NB4 (cell line): ENCODE results near the gene MEF2C.

Source experiments
- DNase-seq: peaks from one replicate; pipeline ENCODE4 v3.0.0; 2010; ENCODE audit warnings: low read depth
- H3K4me3 ChIP-seq: one replicate; pipeline ENCODE4 v1.5.1; 2011; ENCODE audit warnings: mild to moderate bottlenecking, low read depth, low read length, moderate library complexity
- MYC ChIP-seq: IDR thresholded peaks from 2 replicates; pipeline ENCODE4 v1.6.1; 2011; ENCODE audit warnings: low read depth, low read length
- POLR2A ChIP-seq: IDR thresholded peaks from 2 replicates; pipeline ENCODE4 v1.6.1; 2011; ENCODE audit warnings: mild to moderate bottlenecking; ENCODE audit not compliant: insufficient read length; ENCODE audit errors: extremely low read depth
- TF ChIP-seq, protein P1 (sequence below): IDR thresholded peaks from one replicate; pipeline ENCODE4 v1.5.1; 2012; ENCODE audit warnings: low read depth, low read length
- TF ChIP-seq, protein P2 (sequence below): IDR thresholded peaks from 2 replicates; pipeline ENCODE4 v1.6.1; 2011; ENCODE audit warnings: low read depth, low read length

The MEF2C gene

DNA sequence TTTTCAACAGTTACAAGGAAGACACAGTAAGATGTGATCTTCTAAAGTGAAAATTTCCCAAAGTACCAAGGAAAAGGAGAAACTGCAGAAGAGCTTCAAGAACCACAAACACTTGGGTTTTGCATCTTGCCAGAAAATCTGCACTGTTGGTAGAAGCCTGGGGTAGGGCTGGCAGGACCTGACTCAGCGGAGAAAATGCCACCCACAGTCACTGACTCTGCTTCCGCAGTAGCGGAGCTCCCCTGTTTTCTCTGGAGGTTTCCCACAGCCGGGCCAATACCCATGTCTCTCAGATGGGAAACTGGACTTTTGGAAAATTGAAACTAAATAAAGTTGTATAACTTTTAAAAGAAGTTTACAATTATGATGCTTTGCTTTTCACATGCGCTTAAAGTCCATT lies 104.2 kb downstream of the MEF2C start:
- no peak overlapping the region for H3K4me3 ChIP-seq
- DNase-seq = no peak
- TF ChIP-seq, protein P1, sequence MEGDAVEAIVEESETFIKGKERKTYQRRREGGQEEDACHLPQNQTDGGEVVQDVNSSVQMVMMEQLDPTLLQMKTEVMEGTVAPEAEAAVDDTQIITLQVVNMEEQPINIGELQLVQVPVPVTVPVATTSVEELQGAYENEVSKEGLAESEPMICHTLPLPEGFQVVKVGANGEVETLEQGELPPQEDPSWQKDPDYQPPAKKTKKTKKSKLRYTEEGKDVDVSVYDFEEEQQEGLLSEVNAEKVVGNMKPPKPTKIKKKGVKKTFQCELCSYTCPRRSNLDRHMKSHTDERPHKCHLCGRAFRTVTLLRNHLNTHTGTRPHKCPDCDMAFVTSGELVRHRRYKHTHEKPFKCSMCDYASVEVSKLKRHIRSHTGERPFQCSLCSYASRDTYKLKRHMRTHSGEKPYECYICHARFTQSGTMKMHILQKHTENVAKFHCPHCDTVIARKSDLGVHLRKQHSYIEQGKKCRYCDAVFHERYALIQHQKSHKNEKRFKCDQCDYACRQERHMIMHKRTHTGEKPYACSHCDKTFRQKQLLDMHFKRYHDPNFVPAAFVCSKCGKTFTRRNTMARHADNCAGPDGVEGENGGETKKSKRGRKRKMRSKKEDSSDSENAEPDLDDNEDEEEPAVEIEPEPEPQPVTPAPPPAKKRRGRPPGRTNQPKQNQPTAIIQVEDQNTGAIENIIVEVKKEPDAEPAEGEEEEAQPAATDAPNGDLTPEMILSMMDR = no peak
- TF ChIP-seq, protein P2, sequence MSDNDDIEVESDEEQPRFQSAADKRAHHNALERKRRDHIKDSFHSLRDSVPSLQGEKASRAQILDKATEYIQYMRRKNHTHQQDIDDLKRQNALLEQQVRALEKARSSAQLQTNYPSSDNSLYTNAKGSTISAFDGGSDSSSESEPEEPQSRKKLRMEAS = no peak
- TF ChIP-seq MYC (no peak), POLR2A (no peak)

DNA sequence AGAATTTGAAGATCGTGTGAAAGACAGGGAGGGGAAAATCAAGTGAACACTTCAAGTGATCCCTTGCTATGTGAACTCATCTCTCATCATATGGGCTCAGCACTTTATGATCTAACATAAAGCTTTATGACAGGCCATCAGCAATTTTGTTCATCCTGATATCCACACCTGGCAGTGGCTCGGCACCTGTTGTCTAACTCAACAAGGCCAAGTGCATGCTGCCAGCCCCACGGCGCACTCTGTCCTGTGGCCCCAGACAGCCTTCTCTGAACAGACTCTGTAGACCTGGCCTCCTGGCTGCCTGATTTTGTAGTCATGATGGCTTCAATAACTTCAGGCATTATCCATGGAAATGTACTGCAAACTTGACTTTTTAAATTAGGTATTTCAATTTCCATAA lies 106.3 kb downstream of the MEF2C start:
- no peak for DNase-seq
- H3K4me3 ChIP-seq = no peak overlapping the region
- TF ChIP-seq, protein P2 = no peak
- no peak for TF ChIP-seq POLR2A
- TF ChIP-seq MYC = no peak
- TF ChIP-seq, protein P1 = no peak

DNA sequence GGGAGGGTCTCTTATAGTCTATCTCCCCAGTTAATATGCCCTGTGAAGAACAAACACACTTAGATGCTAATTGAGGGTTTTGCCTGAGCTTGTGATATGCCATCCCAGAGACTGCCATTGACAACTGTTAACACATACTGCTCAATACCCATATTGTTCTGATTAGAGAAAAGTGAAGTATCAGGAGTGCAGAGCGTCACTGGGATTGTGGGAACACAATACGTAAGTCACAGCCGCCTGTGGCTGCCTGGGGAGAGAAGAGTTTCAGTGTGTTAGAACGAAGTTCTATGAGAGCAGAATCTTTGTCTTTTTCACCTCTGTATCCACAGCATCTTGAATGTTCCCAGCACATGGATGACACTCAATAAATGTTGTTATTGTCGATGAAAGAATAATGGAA lies 110.2 kb downstream of the MEF2C start:
- no peak for DNase-seq
- no peak for TF ChIP-seq MYC
- no peak for TF ChIP-seq POLR2A
- TF ChIP-seq, protein P2 = no peak
- TF ChIP-seq, protein P1 = no peak
- no peak overlapping the region for H3K4me3 ChIP-seq

DNA sequence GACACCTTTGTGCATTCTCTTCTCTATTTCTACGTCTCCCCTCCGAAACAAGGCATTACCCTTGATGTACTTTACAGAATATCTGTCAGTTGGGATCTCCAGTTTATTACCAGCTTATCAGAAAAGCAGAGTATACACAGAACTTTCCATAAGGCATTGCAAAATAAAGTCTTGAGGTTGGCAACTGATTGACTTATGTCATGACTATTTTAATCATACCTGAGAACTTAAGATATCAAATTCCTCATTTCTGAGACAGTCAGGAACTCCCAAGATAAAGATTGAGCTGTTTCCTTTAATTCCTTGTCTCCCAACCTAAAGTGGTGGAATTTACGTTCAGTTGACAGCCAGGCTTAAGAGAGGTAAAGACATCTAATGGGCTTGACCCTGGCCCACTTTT lies 110.9 kb downstream of the MEF2C start:
- TF ChIP-seq, protein P2 = no peak
- TF ChIP-seq POLR2A = no peak
- TF ChIP-seq, protein P1 = no peak
- no peak for TF ChIP-seq MYC
- no peak overlapping the region for H3K4me3 ChIP-seq
- no peak for DNase-seq

DNA sequence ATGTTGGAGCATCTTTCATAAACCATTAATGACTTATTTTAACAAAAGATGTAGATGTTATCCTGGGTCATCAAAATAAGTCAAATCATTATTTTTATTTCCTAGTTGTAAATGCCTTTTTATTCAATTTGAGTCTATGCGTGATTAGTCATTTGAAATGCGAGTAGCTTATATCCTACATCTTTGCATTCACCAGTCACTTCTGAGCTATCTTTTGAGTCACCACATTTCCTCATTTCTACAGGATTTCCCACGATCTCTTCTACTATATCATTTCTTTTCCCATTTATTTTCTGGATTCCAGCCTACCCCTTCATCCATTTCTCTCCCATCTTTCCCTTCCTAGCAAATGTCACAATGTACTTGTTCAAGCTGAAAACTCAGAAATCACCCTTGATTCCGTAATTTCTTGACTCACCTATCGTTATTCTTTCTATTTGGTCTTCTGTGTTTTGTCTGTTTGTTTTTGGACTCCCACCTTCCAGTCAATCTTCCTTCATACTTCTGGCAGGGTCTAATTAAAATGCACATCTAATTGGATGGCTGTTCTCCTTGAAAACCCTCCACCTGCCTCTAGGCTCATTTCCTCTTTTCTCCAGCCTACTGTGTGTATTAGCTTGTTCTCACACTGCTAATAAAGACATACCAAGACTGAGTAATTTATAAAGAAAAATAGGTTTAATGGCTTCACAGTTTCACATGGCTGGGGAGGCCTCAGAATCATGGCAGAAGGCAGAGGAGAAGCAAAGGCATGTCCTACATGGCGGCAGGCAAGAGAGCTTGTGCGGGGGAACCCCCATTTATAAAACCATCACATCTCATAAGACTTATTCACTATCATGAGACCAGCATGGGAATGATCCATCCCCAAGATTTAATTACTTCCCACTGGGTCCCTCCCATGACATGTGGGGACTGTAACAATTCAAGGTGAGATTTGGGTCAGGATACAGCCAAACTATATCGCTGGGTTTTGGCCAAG lies 112.4 kb downstream of the MEF2C start:
- TF ChIP-seq MYC (no peak), POLR2A (no peak)
- TF ChIP-seq, protein P2 = no peak
- TF ChIP-seq, protein P1 = no peak
- DNase-seq = no peak
- no peak overlapping the region for H3K4me3 ChIP-seq

DNA sequence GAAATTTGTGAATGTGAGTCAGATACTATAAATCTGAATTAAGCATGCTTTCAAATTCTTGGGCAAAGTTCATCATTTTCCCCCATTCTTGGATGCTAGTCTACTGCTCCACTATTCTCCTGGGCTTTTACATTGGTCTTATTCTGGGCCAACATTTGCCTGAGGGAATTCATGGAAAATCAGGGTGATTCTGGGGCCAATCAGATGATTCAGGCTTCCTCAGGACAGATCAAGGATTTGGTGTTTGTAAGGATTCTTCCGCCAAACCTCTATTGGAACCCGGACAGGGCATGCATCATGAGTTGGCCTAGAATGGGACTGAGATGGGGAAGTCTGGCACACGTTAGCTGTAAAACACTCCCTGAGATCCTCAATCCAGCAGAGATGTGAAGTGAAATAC lies 113.8 kb downstream of the MEF2C start:
- TF ChIP-seq, protein P2 = no peak
- TF ChIP-seq, protein P1 = no peak
- TF ChIP-seq MYC (no peak), POLR2A (no peak)
- DNase-seq = no peak
- no peak overlapping the region for H3K4me3 ChIP-seq
